Prostate gland (tissue), 2 donors: Measurements from ENCODE around the gene ALDH3B1. TPM values are rescaled to one million over a fixed set of nuclear protein-coding genes. Genes with fewer than 3 reads are reported as not detected.

Experiments used
- DNase-seq: peaks from one replicate; pipeline ENCODE4 v3.0.0-alpha.2; 2019; ENCODE audit warnings: low spot score
- H3K27ac ChIP-seq, 2 donors: fragments of 200-600 bp; sonication (generic); 2 replicates each; pipeline ENCODE4 v1.5.1; 2017 to 2019
- H3K27me3 ChIP-seq: fragments of 200-600 bp; sonication (generic); replicated peaks from 2 replicates; pipeline ENCODE4 v1.5.1; 2019; ENCODE audit not compliant: insufficient read depth
- H3K36me3 ChIP-seq, 2 donors: fragments of 200-600 bp; sonication (generic); 1 replicate in 1 of 2; 2 replicates in 1 of 2; pipeline versions ENCODE4 v1.5.1 to v1.8.1; 2017 to 2019
- H3K4me1 ChIP-seq: fragments of 200-600 bp; sonication (generic); replicated peaks from 2 replicates; pipeline ENCODE4 v1.5.1; 2019
- H3K4me3 ChIP-seq, 2 donors: fragments of 200-600 bp; sonication (generic); 2 replicates each; pipeline ENCODE4 v1.5.1; 2017 to 2019
- H3K9me3 ChIP-seq: fragments of 200-600 bp; sonication (generic); 2 replicates; pipeline ENCODE4 v1.5.1; 2017
- POLR2A ChIP-seq: fragments of 450-650 bp; IDR thresholded peaks from one replicate; pipeline ENCODE4 v1.6.1; 2016; ENCODE audit warnings: antibody characterized with exemption, mild to moderate bottlenecking
- POLR2AphosphoS5 ChIP-seq: sonication (generic); formaldehyde crosslinking; IDR thresholded peaks from one replicate; pipeline ENCODE4 v1.6.1; 2017; ENCODE audit warnings: antibody characterized with exemption
- WGBS: methylation state at CpG from one replicate; pipeline ENCODE4 v1.1.5; 2018; 5-methylcytosine and 5-hydroxymethylcytosine counted together
- intact Hi-C: fragments of 100-400 bp; cut with DNase I; formaldehyde crosslinking; loops from one replicate; pipeline ENCODE4 v1.14.2; 2022
- total RNA-seq, 2 donors: library from RNA; depleted of rRNA; stranded (reverse); fragments of >200 nt; gene quantifications; one replicate each; pipeline ENCODE4 v1.1.0, GENCODE V29; 2016
- TF ChIP-seq, protein P1 (sequence below), 4 experiments: fragments of 200-600 bp in 2 of 4; fragments of 450-650 bp in 2 of 4; sonication (generic) in 2 of 4; IDR thresholded peaks; 1 replicate in 3 of 4; 2 replicates in 1 of 4; pipeline ENCODE4 v1.5.1; 2016 to 2019; ENCODE audit warnings: antibody characterized with exemption in 4 of 4, mild to moderate bottlenecking in 2 of 4, moderate library complexity in 2 of 4

Gene ALDH3B1
- total RNA-seq, 2 donors from 2014 or later = 7.2 to 7.9 TPM

GRCh38 chr11:68038718-68039525 lies 28.8 kb downstream of the ALDH3B1 start, which contains the start of gene TCIRG1:
TCIRG1 (plus strand) TSS chr11:68039025; CDS start chr11:68041272, 2,247 bp downstream.
- DNase-seq = peak; percentile 88
- peaks cover 10% of the 10 kb centered on the region for H3K4me1 ChIP-seq
- WGBS = 5% methylated on average over 51 of the region's 51 CpGs
- intact Hi-C loops = loop anchor here (2.0 kb wide), 1 partner anchor 80 kb away; no protein-coding TSS in a partner anchor
- TF ChIP-seq POLR2A = peak; percentile 99
- TF ChIP-seq, protein P1, sequence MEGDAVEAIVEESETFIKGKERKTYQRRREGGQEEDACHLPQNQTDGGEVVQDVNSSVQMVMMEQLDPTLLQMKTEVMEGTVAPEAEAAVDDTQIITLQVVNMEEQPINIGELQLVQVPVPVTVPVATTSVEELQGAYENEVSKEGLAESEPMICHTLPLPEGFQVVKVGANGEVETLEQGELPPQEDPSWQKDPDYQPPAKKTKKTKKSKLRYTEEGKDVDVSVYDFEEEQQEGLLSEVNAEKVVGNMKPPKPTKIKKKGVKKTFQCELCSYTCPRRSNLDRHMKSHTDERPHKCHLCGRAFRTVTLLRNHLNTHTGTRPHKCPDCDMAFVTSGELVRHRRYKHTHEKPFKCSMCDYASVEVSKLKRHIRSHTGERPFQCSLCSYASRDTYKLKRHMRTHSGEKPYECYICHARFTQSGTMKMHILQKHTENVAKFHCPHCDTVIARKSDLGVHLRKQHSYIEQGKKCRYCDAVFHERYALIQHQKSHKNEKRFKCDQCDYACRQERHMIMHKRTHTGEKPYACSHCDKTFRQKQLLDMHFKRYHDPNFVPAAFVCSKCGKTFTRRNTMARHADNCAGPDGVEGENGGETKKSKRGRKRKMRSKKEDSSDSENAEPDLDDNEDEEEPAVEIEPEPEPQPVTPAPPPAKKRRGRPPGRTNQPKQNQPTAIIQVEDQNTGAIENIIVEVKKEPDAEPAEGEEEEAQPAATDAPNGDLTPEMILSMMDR (IDR thresholded peaks at IDR 0.05) = peak in 2 of 4 experiments; percentile 40 to 71
- TF ChIP-seq POLR2AphosphoS5 = peak; percentile 84
- no peaks in the 10 kb centered on the region for H3K9me3 ChIP-seq
- H3K36me3 ChIP-seq = peaks cover 0 to 12% of the 10 kb centered on the region in 2 donors
- H3K27me3 ChIP-seq = no peaks in the 10 kb centered on the region
- H3K4me3 ChIP-seq = peak within 1 kb of the TSS; percentile 63 to 76
- peak within 1 kb of the TSS; percentile 80 to 88 for H3K27ac ChIP-seq

DNA sequence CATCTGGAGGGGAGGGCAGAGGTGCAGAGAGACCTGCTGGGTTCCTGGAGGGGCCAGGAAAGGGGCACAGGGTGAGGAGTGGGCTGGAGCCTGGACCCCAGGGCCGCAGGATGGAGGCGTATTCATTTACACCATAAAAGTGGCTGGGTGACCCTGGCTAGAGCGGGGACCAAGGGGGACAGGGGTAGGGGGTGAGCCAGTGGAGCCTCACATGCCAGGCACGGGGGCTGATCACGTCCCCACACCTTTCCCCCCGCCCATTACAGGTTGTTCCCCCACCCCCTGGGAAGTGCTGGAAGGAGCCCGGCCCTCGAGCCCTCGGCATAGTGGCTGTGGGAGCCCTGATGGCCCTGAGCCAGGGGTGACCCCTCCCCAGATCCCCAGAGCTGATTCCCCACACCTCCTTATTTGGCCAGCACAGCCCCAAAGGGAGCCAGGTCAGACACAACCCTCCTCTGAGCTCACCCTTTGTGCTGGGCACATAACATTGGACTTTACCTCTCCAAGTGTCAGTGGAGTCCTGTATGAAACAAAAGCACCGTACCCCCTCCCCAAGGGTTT lies 29.5 kb downstream of the ALDH3B1 start:
- no peak for DNase-seq
- H3K27me3 ChIP-seq = no peaks in the 10 kb centered on the region
- peaks cover 10% of the 10 kb centered on the region for H3K4me1 ChIP-seq
- peaks cover 0 to 15% of the 10 kb centered on the region in 2 donors for H3K36me3 ChIP-seq
- H3K9me3 ChIP-seq = no peaks in the 10 kb centered on the region
- TF ChIP-seq, protein P1 (IDR thresholded peaks at IDR 0.05) = no peak
- TF ChIP-seq POLR2AphosphoS5 = no peak
- no peak for TF ChIP-seq POLR2A
- 35% methylated on average over 10 of the region's 10 CpGs for WGBS
- H3K4me3 ChIP-seq = peak overlapping the region; percentile 63 to 76
- intact Hi-C loops = loop anchor here (2.0 to 5.0 kb wide), 2 partner anchors 79 to 168 kb away; no protein-coding TSS in a partner anchor
- peak overlapping the region; percentile 80 to 88 for H3K27ac ChIP-seq

- TF ChIP-seq POLR2A = peak; percentile 40
- TF ChIP-seq, protein P1 (IDR thresholded peaks at IDR 0.05) = no peak
- peak; percentile 54 for TF ChIP-seq POLR2AphosphoS5
- DNase-seq = peak; percentile 56
- intact Hi-C loops = loop anchor here (5.0 kb wide), 1 partner anchor 167 kb away; no protein-coding TSS in a partner anchor
- H3K4me3 ChIP-seq = peak overlapping the region; percentile 63 to 76
- H3K27me3 ChIP-seq = no peaks in the 10 kb centered on the region
- peak overlapping the region; percentile 80 to 88 for H3K27ac ChIP-seq
- 16% methylated on average over 18 of the region's 22 CpGs for WGBS
- H3K9me3 ChIP-seq = no peaks in the 10 kb centered on the region
- peaks cover 0 to 18% of the 10 kb centered on the region in 2 donors for H3K36me3 ChIP-seq
- peaks cover 10% of the 10 kb centered on the region for H3K4me1 ChIP-seq
These were observed 30.2 kb downstream of the ALDH3B1 start for GRCh38 chr11:68040101-68040956.

DNA sequence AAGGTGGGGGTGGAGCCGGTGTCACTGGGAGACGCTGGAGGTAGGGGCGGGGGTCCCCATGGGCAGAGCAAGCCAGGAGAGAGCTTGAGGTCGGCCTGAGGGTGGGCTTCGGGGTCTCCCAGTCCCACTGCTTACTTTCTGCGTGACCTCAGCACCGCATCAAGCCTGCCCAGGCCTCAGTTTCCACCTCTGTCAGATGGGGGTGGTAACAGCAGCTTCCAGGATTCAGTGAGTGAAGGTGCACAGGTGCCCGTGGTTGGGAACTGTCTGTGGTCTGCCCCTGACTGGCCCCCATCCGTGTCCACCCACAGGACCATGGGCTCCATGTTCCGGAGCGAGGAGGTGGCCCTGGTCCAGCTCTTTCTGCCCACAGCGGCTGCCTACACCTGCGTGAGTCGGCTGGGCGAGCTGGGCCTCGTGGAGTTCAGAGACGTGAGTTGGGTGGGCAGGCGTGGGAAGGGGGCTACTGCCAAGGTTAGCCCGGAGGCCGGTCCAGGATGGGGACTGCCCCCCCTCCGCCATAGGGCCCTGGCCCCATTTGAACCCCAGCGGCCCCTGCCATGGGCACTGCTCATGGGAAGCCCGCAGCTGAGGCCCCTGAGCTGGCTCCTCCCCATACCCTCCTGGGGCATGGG lies 30.9 kb downstream of the ALDH3B1 start:
- intact Hi-C loops = loop anchor here (5.0 kb wide), 1 partner anchor 166 kb away; no protein-coding TSS in a partner anchor
- H3K4me1 ChIP-seq = peaks cover 10% of the 10 kb centered on the region
- H3K9me3 ChIP-seq = no peaks in the 10 kb centered on the region
- TF ChIP-seq, protein P1 (IDR thresholded peaks at IDR 0.05) = no peak
- TF ChIP-seq POLR2AphosphoS5 = no peak
- no peak for TF ChIP-seq POLR2A
- H3K4me3 ChIP-seq = peak overlapping the region; percentile 63 to 76
- peaks cover 0 to 18% of the 10 kb centered on the region in 2 donors for H3K36me3 ChIP-seq
- H3K27me3 ChIP-seq = no peaks in the 10 kb centered on the region
- peak overlapping the region; percentile 80 to 88 for H3K27ac ChIP-seq
- no peak for DNase-seq
- 87% methylated on average over 14 of the region's 23 CpGs for WGBS
